Keratinocyte (primary cell): Measurements from ENCODE around the gene MSI2. TPM values are rescaled to one million over a fixed set of nuclear protein-coding genes. Genes with fewer than 3 reads are reported as not detected.

Experiments
- DNase-seq: peaks from one replicate; pipeline ENCODE4 v3.0.0-alpha.2; 2011; ENCODE audit warnings: low read depth, missing footprints, low spot score
- FAIRE-seq: peaks from 2 replicates; lab custom pipeline; 2011; peaks lifted over from hg19 to GRCh38; lab: Jason Lieb, UNC
- H2AFZ ChIP-seq: 2 replicates; pipeline ENCODE4 v1.6.0; 2012; ENCODE audit warnings: low read length, control low read depth, inconsistent platforms; ENCODE audit not compliant: control insufficient read depth
- H3K27ac ChIP-seq: 2 replicates; pipeline ENCODE4 v1.5.1; 2011; ENCODE audit warnings: low read length; ENCODE audit not compliant: control insufficient read depth, insufficient read depth
- H3K27me3 ChIP-seq: 3 replicates; pipeline ENCODE4 v1.6.0; 2011; ENCODE audit warnings: low read length; ENCODE audit not compliant: control insufficient read depth, insufficient read depth; ENCODE audit errors: extremely low read depth
- H3K36me3 ChIP-seq, 2 experiments: 2 replicates in 1 of 2; 3 replicates in 1 of 2; pipeline ENCODE4 v1.5.1; 2011; ENCODE audit warnings: low read length in 2 of 2, mild to moderate bottlenecking in 1 of 2; ENCODE audit not compliant: control insufficient read depth in 2 of 2, insufficient read depth in 2 of 2; ENCODE audit errors: extremely low read depth in 1 of 2
- H3K4me1 ChIP-seq: 3 replicates; pipeline ENCODE4 v1.5.1; 2011; ENCODE audit warnings: low read length; ENCODE audit not compliant: control insufficient read depth, insufficient read depth; ENCODE audit errors: extremely low read depth
- H3K4me2 ChIP-seq: 3 replicates; pipeline ENCODE4 v1.6.0; 2011; ENCODE audit warnings: low read depth, low read length; ENCODE audit not compliant: control insufficient read depth, insufficient read depth; ENCODE audit errors: extremely low read depth
- H3K4me3 ChIP-seq, 3 experiments: fragments of 200-600 bp in 1 of 3; sonication (generic) in 1 of 3; 2 replicates in 2 of 3; 3 replicates in 1 of 3; pipeline ENCODE4 v1.5.1; 2011 to 2016; ENCODE audit warnings: low read length in 3 of 3, mild to moderate bottlenecking in 3 of 3, control low read depth in 2 of 3, inconsistent platforms in 1 of 3, low read depth in 1 of 3, mixed read lengths in 1 of 3, mixed run types in 1 of 3, moderate library complexity in 1 of 3; ENCODE audit not compliant: control insufficient read depth in 2 of 3, insufficient read depth in 2 of 3; ENCODE audit errors: extremely low read depth in 1 of 3
- H3K79me2 ChIP-seq: 2 replicates; pipeline ENCODE4 v1.6.0; 2012; ENCODE audit warnings: low read length; ENCODE audit not compliant: control insufficient read depth, insufficient read depth
- H3K9ac ChIP-seq: 3 replicates; pipeline ENCODE4 v1.6.0; 2011; ENCODE audit warnings: low read length; ENCODE audit not compliant: control insufficient read depth, insufficient read depth; ENCODE audit errors: extremely low read depth
- H3K9me1 ChIP-seq: 3 replicates; pipeline ENCODE4 v1.6.0; 2011; ENCODE audit warnings: low read length; ENCODE audit not compliant: control insufficient read depth, insufficient read depth; ENCODE audit errors: extremely low read depth
- H3K9me3 ChIP-seq: 2 replicates; pipeline ENCODE4 v1.5.1; 2012; ENCODE audit warnings: low read depth, low read length; ENCODE audit not compliant: control insufficient read depth
- H4K20me1 ChIP-seq: 3 replicates; pipeline ENCODE4 v1.6.0; 2011; ENCODE audit warnings: low read length; ENCODE audit not compliant: control insufficient read depth, insufficient read depth; ENCODE audit errors: extremely low read depth
- EZH2 ChIP-seq: IDR thresholded peaks from one replicate; pipeline ENCODE4 v1.6.1; 2012; ENCODE audit warnings: inconsistent platforms, mild to moderate bottlenecking, low read length, moderate library complexity
- dilution Hi-C: fragments of 300-500 bp; cut with MboI; formaldehyde crosslinking; loops from one replicate; pipeline ENCODE4 v1.7.0; 2020; ENCODE audit warnings: low sequenced_read_pairs; ENCODE audit not compliant: extremely low pct_ligation_motif_present
- polyA plus RNA-seq, 5 experiments: library from polyadenylated mRNA; depleted of rRNA in 3 of 5; stranded (reverse) in 3 of 5; stranded (forward) in 1 of 5; unstranded in 1 of 5; fragments of >200 nt; gene quantifications; 1 replicate in 1 of 5; 2 replicates in 3 of 5; 3 replicates in 1 of 5; pipeline versions ENCODE4 v1.2.1 to v1.2.3, GENCODE V29; 2011 to 2012; ENCODE audit warnings: missing spikeins in 2 of 5, low read depth in 1 of 5, low replicate concordance in 1 of 5
- TF ChIP-seq, protein P1 (sequence below), 3 experiments: IDR thresholded peaks in 1 of 3; conservative IDR thresholded peaks in 1 of 3; optimal IDR thresholded peaks in 1 of 3; 2 replicates in 2 of 3; 3 replicates in 1 of 3; pipeline versions ENCODE3 to v1.5.1; 2011; ENCODE audit warnings: low read length in 3 of 3, mild to moderate bottlenecking in 3 of 3, moderate library complexity in 2 of 3, control low read depth in 1 of 3, inconsistent platforms in 1 of 3; ENCODE audit not compliant: insufficient read depth in 2 of 3; ENCODE audit errors: extremely low read depth in 1 of 3

MSI2 gene
- polyA plus RNA-seq, 1 donor (not counting 4 experiments of a cell fraction or from before 2014, with no cell fraction given): 22.3 TPM

GRCh38 chr17:57468932-57469775 lies 212.8 kb downstream of the MSI2 start:
- H3K9me1 ChIP-seq: no peaks in the 10 kb centered on the region
- H3K9me3 ChIP-seq: no peaks in the 10 kb centered on the region
- no peaks in the 10 kb centered on the region for H3K36me3 ChIP-seq
- no peak overlapping the region for H2AFZ ChIP-seq
- H3K79me2 ChIP-seq: no peaks in the 10 kb centered on the region
- no peak overlapping the region for H3K9ac ChIP-seq
- no peak overlapping the region for H3K4me3 ChIP-seq
- no peaks in the 10 kb centered on the region for H4K20me1 ChIP-seq
- no peaks in the 10 kb centered on the region for H3K4me1 ChIP-seq
- dilution Hi-C loops: no loop called here
- TF ChIP-seq EZH2: no peak
- no peak for DNase-seq
- H3K27me3 ChIP-seq: no peaks in the 10 kb centered on the region
- H3K4me2 ChIP-seq: no peak overlapping the region
- no peak overlapping the region for H3K27ac ChIP-seq
- FAIRE-seq: no peak

DNA sequence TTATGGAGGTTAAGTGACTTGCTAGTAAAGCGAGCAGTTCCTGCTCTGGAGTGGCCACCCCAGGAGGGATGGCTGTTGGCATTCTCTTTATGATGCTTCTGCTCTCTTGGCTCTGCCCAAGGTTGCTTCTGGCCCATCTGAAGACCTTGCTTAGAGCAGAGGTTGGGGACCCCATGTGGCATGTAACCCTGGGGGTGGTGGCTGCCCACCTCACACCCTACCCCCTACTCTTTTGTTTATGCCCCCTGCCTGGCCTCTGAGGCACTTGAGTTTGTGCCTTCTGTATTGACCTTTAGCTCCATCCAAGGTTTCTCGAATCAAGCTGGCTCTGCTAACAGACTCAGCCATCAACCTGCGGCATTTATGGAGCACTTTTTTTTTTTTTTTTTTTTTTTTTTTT lies 214.6 kb downstream of the MSI2 start:
- H3K36me3 ChIP-seq: no peaks in the 10 kb centered on the region
- H3K4me1 ChIP-seq: no peaks in the 10 kb centered on the region
- no peak overlapping the region for H3K27ac ChIP-seq
- no peaks in the 10 kb centered on the region for H3K9me3 ChIP-seq
- no peak overlapping the region for H3K9ac ChIP-seq
- H3K9me1 ChIP-seq: no peaks in the 10 kb centered on the region
- no peak overlapping the region for H3K4me3 ChIP-seq
- H4K20me1 ChIP-seq: no peaks in the 10 kb centered on the region
- TF ChIP-seq EZH2: no peak
- TF ChIP-seq, protein P1, sequence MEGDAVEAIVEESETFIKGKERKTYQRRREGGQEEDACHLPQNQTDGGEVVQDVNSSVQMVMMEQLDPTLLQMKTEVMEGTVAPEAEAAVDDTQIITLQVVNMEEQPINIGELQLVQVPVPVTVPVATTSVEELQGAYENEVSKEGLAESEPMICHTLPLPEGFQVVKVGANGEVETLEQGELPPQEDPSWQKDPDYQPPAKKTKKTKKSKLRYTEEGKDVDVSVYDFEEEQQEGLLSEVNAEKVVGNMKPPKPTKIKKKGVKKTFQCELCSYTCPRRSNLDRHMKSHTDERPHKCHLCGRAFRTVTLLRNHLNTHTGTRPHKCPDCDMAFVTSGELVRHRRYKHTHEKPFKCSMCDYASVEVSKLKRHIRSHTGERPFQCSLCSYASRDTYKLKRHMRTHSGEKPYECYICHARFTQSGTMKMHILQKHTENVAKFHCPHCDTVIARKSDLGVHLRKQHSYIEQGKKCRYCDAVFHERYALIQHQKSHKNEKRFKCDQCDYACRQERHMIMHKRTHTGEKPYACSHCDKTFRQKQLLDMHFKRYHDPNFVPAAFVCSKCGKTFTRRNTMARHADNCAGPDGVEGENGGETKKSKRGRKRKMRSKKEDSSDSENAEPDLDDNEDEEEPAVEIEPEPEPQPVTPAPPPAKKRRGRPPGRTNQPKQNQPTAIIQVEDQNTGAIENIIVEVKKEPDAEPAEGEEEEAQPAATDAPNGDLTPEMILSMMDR (optimal IDR thresholded peaks at IDR 0.05 in 1 of 3, IDR thresholded peaks at IDR 0.05 in 1 of 3, conservative IDR thresholded peaks at IDR 0.05 in 1 of 3; ENCODE audit: extremely low read depth in 1 of 3, insufficient read depth in 2 of 3, low read length in 3 of 3): no peak
- no peak overlapping the region for H3K4me2 ChIP-seq
- FAIRE-seq: no peak
- H3K27me3 ChIP-seq: no peaks in the 10 kb centered on the region
- no peak for DNase-seq
- dilution Hi-C loops: no loop called here
- no peak overlapping the region for H2AFZ ChIP-seq
- H3K79me2 ChIP-seq: no peaks in the 10 kb centered on the region
